IPS DF 6.9 (cell line): ENCODE measurements around the gene TEN1.

Experiments
- DNase-seq: peaks from one replicate; pipeline ENCODE4 v3.0.0-alpha.2; 2013; ENCODE audit warnings: low read depth, low spot score
- H3K27ac ChIP-seq: one replicate; pipeline ENCODE4 v1.5.1; 2013; ENCODE audit warnings: low read length, control low read depth
- H3K27me3 ChIP-seq: 2 replicates; pipeline ENCODE4 v1.6.1; 2013; ENCODE audit warnings: mild to moderate bottlenecking, low read length; ENCODE audit not compliant: control insufficient read depth, insufficient read depth
- H3K36me3 ChIP-seq: 2 replicates; pipeline ENCODE4 v1.6.1; 2013; ENCODE audit warnings: low read length; ENCODE audit not compliant: control insufficient read depth, insufficient read depth
- H3K4me1 ChIP-seq: 2 replicates; pipeline ENCODE4 v1.6.1; 2013; ENCODE audit warnings: low read length; ENCODE audit not compliant: control insufficient read depth, insufficient read depth
- H3K4me3 ChIP-seq: 2 replicates; pipeline ENCODE4 v1.5.1; 2013; ENCODE audit warnings: mild to moderate bottlenecking, low read length
- H3K9me3 ChIP-seq: 2 replicates; pipeline ENCODE4 v1.6.1; 2013; ENCODE audit warnings: low read length, inconsistent platforms; ENCODE audit not compliant: control insufficient read depth, insufficient read depth
- WGBS: extraction: QIAGEN DNeasy Blood & Tissue Kit; methylation state at CpG from one replicate; pipeline ENCODE4 v1.1.7; 2013; ENCODE audit warnings: mixed read lengths, missing lambda C conversion rate; ENCODE audit not compliant: insufficient read length, insufficient coverage; 5-methylcytosine and 5-hydroxymethylcytosine counted together

Gene TEN1

GRCh38 chr17:75978938-75979704, at the start of gene TEN1, which contains the start of gene ACOX1:
TEN1 (plus strand) TSS chr17:75979240; CDS start chr17:75986193, 6,953 bp downstream.
ACOX1 (minus strand) TSS chr17:75979166; CDS start chr17:75979073, 93 bp downstream.
- H3K27me3 ChIP-seq, result no peaks in the 10 kb centered on the region
- H3K4me3 ChIP-seq, result peak within 1 kb of the TSS; percentile 58; the same call in 1 of the 2 replicates
- no peaks in the 10 kb centered on the region for H3K9me3 ChIP-seq
- peak within 1 kb of the TSS; percentile 52 for H3K27ac ChIP-seq
- no peaks in the 10 kb centered on the region for H3K36me3 ChIP-seq
- no CpG with 5 or more reads among the region's 72 CpGs for WGBS
- peak; percentile 84 for DNase-seq
- H3K4me1 ChIP-seq, result peaks cover 3% of the 10 kb centered on the region; the same call in 1 of the 2 replicates

GRCh38 chr17:75931062-75931461, 48.0 kb upstream of the TEN1 start:
- no peak overlapping the region for H3K27ac ChIP-seq
- H3K4me1 ChIP-seq, result no peaks in the 10 kb centered on the region
- no peaks in the 10 kb centered on the region for H3K27me3 ChIP-seq
- no peak overlapping the region for H3K4me3 ChIP-seq
- no CpG with 5 or more reads among the region's 4 CpGs for WGBS
- DNase-seq, result no peak
- H3K36me3 ChIP-seq, result no peaks in the 10 kb centered on the region
- H3K9me3 ChIP-seq, result no peaks in the 10 kb centered on the region

GRCh38 chr17:75932852-75933251, 46.2 kb upstream of the TEN1 start:
- Histone ChIP-seq H3K4me3 (no peak overlapping the region), H3K36me3 (no peaks in the 10 kb centered on the region), H3K4me1 (no peaks in the 10 kb centered on the region), H3K9me3 (no peaks in the 10 kb centered on the region), H3K27me3 (no peaks in the 10 kb centered on the region), H3K27ac (no peak overlapping the region)
- WGBS, result no CpG with 5 or more reads among the region's 5 CpGs
- no peak for DNase-seq

- Histone ChIP-seq H3K4me1 (no peaks in the 10 kb centered on the region), H3K27ac (no peak overlapping the region), H3K36me3 (no peaks in the 10 kb centered on the region), H3K27me3 (no peaks in the 10 kb centered on the region), H3K4me3 (no peak overlapping the region), H3K9me3 (no peaks in the 10 kb centered on the region)
- no peak for DNase-seq
- no CpG with 5 or more reads among the region's 4 CpGs for WGBS
Measured at GRCh38 chr17:75933808-75934207, 45.2 kb upstream of the TEN1 start.

GRCh38 chr17:75937652-75938051, 41.4 kb upstream of the TEN1 start:
- Histone ChIP-seq H3K27me3 (no peaks in the 10 kb centered on the region), H3K36me3 (no peaks in the 10 kb centered on the region), H3K27ac (no peak overlapping the region), H3K4me3 (no peak overlapping the region), H3K9me3 (no peaks in the 10 kb centered on the region), H3K4me1 (no peaks in the 10 kb centered on the region)
- DNase-seq, result no peak
- WGBS, result no CpG with 5 or more reads among the region's 13 CpGs

GRCh38 chr17:75940727-75941441, 38.2 kb upstream of the TEN1 start, which contains the start of gene FBF1:
FBF1 (minus strand) TSS chr17:75941042; CDS start chr17:75938149, 2,893 bp downstream.
- H3K36me3 ChIP-seq, result no peaks in the 10 kb centered on the region; the same call in 1 of the 2 replicates
- DNase-seq, result peak; percentile 73
- no peaks in the 10 kb centered on the region for H3K27me3 ChIP-seq
- peak within 1 kb of the TSS; percentile 75 for H3K4me3 ChIP-seq
- H3K27ac ChIP-seq, result no peak within 1 kb of the TSS
- no CpG with 5 or more reads among the region's 63 CpGs for WGBS
- H3K9me3 ChIP-seq, result no peaks in the 10 kb centered on the region
- no peaks in the 10 kb centered on the region for H3K4me1 ChIP-seq

GRCh38 chr17:75941442-75941819, 37.6 kb upstream of the TEN1 start:
- no peaks in the 10 kb centered on the region for H3K27me3 ChIP-seq
- DNase-seq, result no peak
- no peaks in the 10 kb centered on the region for H3K4me1 ChIP-seq
- H3K27ac ChIP-seq, result no peak overlapping the region
- no CpG with 5 or more reads among the region's 6 CpGs for WGBS
- H3K4me3 ChIP-seq, result no peak overlapping the region
- H3K36me3 ChIP-seq, result no peaks in the 10 kb centered on the region; the same call in 1 of the 2 replicates
- H3K9me3 ChIP-seq, result no peaks in the 10 kb centered on the region

- no peaks in the 10 kb centered on the region for H3K27me3 ChIP-seq
- H3K36me3 ChIP-seq, result no peaks in the 10 kb centered on the region; the same call in 1 of the 2 replicates
- H3K4me1 ChIP-seq, result no peaks in the 10 kb centered on the region
- WGBS, result no CpG with 5 or more reads among the region's 4 CpGs
- no peak overlapping the region for H3K4me3 ChIP-seq
- H3K27ac ChIP-seq, result no peak overlapping the region
- no peaks in the 10 kb centered on the region for H3K9me3 ChIP-seq
- DNase-seq, result no peak
Measured at GRCh38 chr17:75942473-75942872, 36.6 kb upstream of the TEN1 start.

GRCh38 chr17:75943491-75943890, 35.5 kb upstream of the TEN1 start:
- DNase-seq, result no peak
- WGBS, result no CpG with 5 or more reads among the region's 1 CpG
- Histone ChIP-seq H3K4me1 (no peaks in the 10 kb centered on the region), H3K27ac (no peak overlapping the region), H3K9me3 (no peaks in the 10 kb centered on the region), H3K4me3 (no peak overlapping the region), H3K27me3 (no peaks in the 10 kb centered on the region), H3K36me3 (no peaks in the 10 kb centered on the region; the same call in 1 of the 2 replicates)

GRCh38 chr17:75945211-75945610, 33.8 kb upstream of the TEN1 start:
- Histone ChIP-seq H3K36me3 (peaks cover 5% of the 10 kb centered on the region), H3K4me3 (no peak overlapping the region), H3K27me3 (no peaks in the 10 kb centered on the region), H3K9me3 (no peaks in the 10 kb centered on the region), H3K4me1 (no peaks in the 10 kb centered on the region), H3K27ac (no peak overlapping the region)
- DNase-seq, result no peak
- WGBS, result no CpG with 5 or more reads among the region's 2 CpGs
